Measurements from ENCODE around the gene GAK. TPM values are rescaled to one million over a fixed set of nuclear protein-coding genes. Genes with fewer than 3 reads are reported as not detected.

GAK gene
- total and polyA plus RNA-seq, 2 of the 4 experiments (the other 2 are of a cell fraction): 45.1 to 133 TPM

DNA sequence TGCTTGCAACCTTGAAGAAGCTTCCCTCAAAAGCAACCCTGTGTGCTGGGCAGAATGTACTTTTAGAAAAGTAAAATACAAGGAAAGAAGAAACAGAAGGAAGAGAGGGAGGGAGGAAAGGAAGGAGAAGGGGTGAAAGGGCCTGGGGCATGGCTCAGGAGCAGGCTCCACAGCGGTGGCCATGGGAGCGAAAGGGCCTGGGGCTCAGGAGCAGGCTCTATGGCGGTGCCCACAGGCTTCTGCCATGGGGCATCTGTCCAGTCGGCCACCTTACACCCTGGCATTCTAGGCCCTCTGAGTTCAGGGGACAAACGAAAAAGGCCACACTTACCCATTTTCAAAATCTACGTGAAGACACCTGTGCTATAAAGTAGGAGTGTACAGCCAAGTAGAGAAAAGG lies 31.4 kb downstream of the GAK start:
- no peak overlapping the region for H2BK120ac ChIP-seq (ENCODE audit: low read depth, low read length)
- H3K56ac ChIP-seq (ENCODE audit: extremely low read depth, insufficient read depth, low read length): no peak overlapping the region
- DNase-seq: no peak
- peaks cover 46% of the 10 kb centered on the region for H3K36me3 ChIP-seq (ENCODE audit: control insufficient read depth, insufficient read depth, low read length)
- no peak overlapping the region for H2BK5ac ChIP-seq (ENCODE audit: low read depth, low read length, poor library complexity, severe bottlenecking)
- no peak for TF ChIP-seq RCOR1 (IDR thresholded peaks at IDR 0.05; ENCODE audit: insufficient replicate concordance, low read length)
- TF ChIP-seq RFX5 (IDR thresholded peaks at IDR 0.05; ENCODE audit: low read depth, low read length): no peak
- no peak for TF ChIP-seq MXI1 (IDR thresholded peaks at IDR 0.05; ENCODE audit: borderline replicate concordance, low read depth, low read length)
- TF ChIP-seq BHLHE40 (IDR thresholded peaks at IDR 0.05; ENCODE audit: low read depth, low read length): no peak
- TF ChIP-seq FOS (IDR thresholded peaks at IDR 0.05; ENCODE audit: low read depth, low read length): no peak
- TF ChIP-seq, protein P1, sequence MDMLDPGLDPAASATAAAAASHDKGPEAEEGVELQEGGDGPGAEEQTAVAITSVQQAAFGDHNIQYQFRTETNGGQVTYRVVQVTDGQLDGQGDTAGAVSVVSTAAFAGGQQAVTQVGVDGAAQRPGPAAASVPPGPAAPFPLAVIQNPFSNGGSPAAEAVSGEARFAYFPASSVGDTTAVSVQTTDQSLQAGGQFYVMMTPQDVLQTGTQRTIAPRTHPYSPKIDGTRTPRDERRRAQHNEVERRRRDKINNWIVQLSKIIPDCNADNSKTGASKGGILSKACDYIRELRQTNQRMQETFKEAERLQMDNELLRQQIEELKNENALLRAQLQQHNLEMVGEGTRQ (IDR thresholded peaks at IDR 0.05; ENCODE audit: low read depth, low read length): no peak
- no peak for TF ChIP-seq CHD1 (IDR thresholded peaks at IDR 0.05; ENCODE audit: low read depth, low read length)
- no peak for TF ChIP-seq NFE2L2 (IDR thresholded peaks at IDR 0.05; ENCODE audit: low read depth, low read length)
- no peak for TF ChIP-seq MAZ (IDR thresholded peaks at IDR 0.05; ENCODE audit: borderline replicate concordance, low read depth, low read length)
- TF ChIP-seq RAD21 (IDR thresholded peaks at IDR 0.05; ENCODE audit: low read length): no peak
- TF ChIP-seq MAFK (IDR thresholded peaks at IDR 0.05; ENCODE audit: low read depth, low read length): no peak
- TF ChIP-seq, protein P2, sequence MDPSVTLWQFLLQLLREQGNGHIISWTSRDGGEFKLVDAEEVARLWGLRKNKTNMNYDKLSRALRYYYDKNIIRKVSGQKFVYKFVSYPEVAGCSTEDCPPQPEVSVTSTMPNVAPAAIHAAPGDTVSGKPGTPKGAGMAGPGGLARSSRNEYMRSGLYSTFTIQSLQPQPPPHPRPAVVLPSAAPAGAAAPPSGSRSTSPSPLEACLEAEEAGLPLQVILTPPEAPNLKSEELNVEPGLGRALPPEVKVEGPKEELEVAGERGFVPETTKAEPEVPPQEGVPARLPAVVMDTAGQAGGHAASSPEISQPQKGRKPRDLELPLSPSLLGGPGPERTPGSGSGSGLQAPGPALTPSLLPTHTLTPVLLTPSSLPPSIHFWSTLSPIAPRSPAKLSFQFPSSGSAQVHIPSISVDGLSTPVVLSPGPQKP (IDR thresholded peaks at IDR 0.05; ENCODE audit: borderline replicate concordance, low read depth, low read length): no peak
- TF ChIP-seq, protein P3, sequence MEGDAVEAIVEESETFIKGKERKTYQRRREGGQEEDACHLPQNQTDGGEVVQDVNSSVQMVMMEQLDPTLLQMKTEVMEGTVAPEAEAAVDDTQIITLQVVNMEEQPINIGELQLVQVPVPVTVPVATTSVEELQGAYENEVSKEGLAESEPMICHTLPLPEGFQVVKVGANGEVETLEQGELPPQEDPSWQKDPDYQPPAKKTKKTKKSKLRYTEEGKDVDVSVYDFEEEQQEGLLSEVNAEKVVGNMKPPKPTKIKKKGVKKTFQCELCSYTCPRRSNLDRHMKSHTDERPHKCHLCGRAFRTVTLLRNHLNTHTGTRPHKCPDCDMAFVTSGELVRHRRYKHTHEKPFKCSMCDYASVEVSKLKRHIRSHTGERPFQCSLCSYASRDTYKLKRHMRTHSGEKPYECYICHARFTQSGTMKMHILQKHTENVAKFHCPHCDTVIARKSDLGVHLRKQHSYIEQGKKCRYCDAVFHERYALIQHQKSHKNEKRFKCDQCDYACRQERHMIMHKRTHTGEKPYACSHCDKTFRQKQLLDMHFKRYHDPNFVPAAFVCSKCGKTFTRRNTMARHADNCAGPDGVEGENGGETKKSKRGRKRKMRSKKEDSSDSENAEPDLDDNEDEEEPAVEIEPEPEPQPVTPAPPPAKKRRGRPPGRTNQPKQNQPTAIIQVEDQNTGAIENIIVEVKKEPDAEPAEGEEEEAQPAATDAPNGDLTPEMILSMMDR (conservative IDR thresholded peaks at IDR 0.05; ENCODE audit: low read depth, low read length): no peak
- no peak for TF ChIP-seq POLR2A (IDR thresholded peaks at IDR 0.05; ENCODE audit: low read depth, low read length)
- no peak for TF ChIP-seq CEBPB (IDR thresholded peaks at IDR 0.05; ENCODE audit: low read depth, low read length)
- no peak for TF ChIP-seq SMC3 (IDR thresholded peaks at IDR 0.05; ENCODE audit: low read depth, low read length)
- CTCF ChIA-PET: no interaction called here
- peaks cover 6% of the 10 kb centered on the region; the same call in 1 of the 2 replicates for H3K9me1 ChIP-seq (ENCODE audit: insufficient read depth, low read length)
- intact Hi-C loops (cut with micrococcal nuclease) (no loop called here), dilution Hi-C loops (cut with HindIII; ENCODE audit: low sequenced_read_pairs, unreplicated experiment) (no loop called here), in situ Hi-C loops (cut with MboI; ENCODE audit: low sequenced_read_pairs) (no loop called here)
- no peaks in the 10 kb centered on the region for H3K4me1 ChIP-seq (ENCODE audit: control insufficient read depth, insufficient read depth, low read length)
- no peak overlapping the region for H4K5ac ChIP-seq (ENCODE audit: low read depth, low read length)
- POLR2A ChIA-PET (ENCODE audit: unreplicated experiment): no interaction called here
- no peak overlapping the region for H3K14ac ChIP-seq (replicated peaks; ENCODE audit: low read depth, low read length)
- peaks cover 14 to 61% of the 10 kb centered on the region in 2 experiments; a peak in 3 of 4 replicates for H3K79me1 ChIP-seq (ENCODE audit: low read depth in 1 of 2, low read length in 2 of 2)
- no peak overlapping the region for H2AK9ac ChIP-seq (replicated peaks; ENCODE audit: low read depth, low read length, poor library complexity)
- H3K4ac ChIP-seq (ENCODE audit: low read depth, low read length): no peak overlapping the region
- no peaks in the 10 kb centered on the region for H3K9me3 ChIP-seq (ENCODE audit: control insufficient read depth, insufficient read depth, low read length)
- no CpG with 5 or more reads among the region's 6 CpGs for WGBS, 2 experiments (ENCODE audit: extremely low coverage in 2 of 2, insufficient read length in 1 of 2)
- no peak overlapping the region for H2AK5ac ChIP-seq (ENCODE audit: low read depth, low read length)
- no peak overlapping the region for H3K18ac ChIP-seq (ENCODE audit: low read depth, low read length)
- no peak overlapping the region for H4K91ac ChIP-seq (ENCODE audit: insufficient read depth, low read depth, low read length)
- no peak overlapping the region for H3K4me2 ChIP-seq (ENCODE audit: low read depth, low read length)
- no peak overlapping the region for H2BK20ac ChIP-seq (ENCODE audit: low read depth, low read length)
- no peak overlapping the region for H3K9ac ChIP-seq (ENCODE audit: low read depth, low read length)
- H2BK15ac ChIP-seq (ENCODE audit: low read depth, low read length): no peak overlapping the region
- peaks cover 33% of the 10 kb centered on the region for H4K20me1 ChIP-seq (ENCODE audit: insufficient read depth, low read length)
- no peak overlapping the region for H3K4me3 ChIP-seq (ENCODE audit: insufficient read depth, low read depth, low read length)
- no peak overlapping the region for H4K8ac ChIP-seq (ENCODE audit: low read depth in 2 of 2, low read length in 2 of 2)
- H3K23ac ChIP-seq (ENCODE audit: low read depth, low read length): no peak overlapping the region
- no peak overlapping the region for H2AFZ ChIP-seq (replicated peaks; ENCODE audit: low read length, poor library complexity)
- no TSS peak for BruUV-seq (replicated peaks)
- H3K27ac ChIP-seq (ENCODE audit: insufficient read depth, low read length): no peak overlapping the region
- H3K27me3 ChIP-seq (ENCODE audit: control insufficient read depth, insufficient read depth, low read length): no peaks in the 10 kb centered on the region
- ATAC-seq (ENCODE audit: low read depth): no peak

Measured in IMR-90 (cell line).